GM10847 (cell line): ENCODE results near the gene RASA3.

ENCODE experiments used
- POLR2A ChIP-seq: IDR thresholded peaks from 2 replicates; pipeline ENCODE4 v1.6.1; 2011; ENCODE audit not compliant: insufficient read length; ENCODE audit errors: extremely low read depth

RASA3 gene

DNA sequence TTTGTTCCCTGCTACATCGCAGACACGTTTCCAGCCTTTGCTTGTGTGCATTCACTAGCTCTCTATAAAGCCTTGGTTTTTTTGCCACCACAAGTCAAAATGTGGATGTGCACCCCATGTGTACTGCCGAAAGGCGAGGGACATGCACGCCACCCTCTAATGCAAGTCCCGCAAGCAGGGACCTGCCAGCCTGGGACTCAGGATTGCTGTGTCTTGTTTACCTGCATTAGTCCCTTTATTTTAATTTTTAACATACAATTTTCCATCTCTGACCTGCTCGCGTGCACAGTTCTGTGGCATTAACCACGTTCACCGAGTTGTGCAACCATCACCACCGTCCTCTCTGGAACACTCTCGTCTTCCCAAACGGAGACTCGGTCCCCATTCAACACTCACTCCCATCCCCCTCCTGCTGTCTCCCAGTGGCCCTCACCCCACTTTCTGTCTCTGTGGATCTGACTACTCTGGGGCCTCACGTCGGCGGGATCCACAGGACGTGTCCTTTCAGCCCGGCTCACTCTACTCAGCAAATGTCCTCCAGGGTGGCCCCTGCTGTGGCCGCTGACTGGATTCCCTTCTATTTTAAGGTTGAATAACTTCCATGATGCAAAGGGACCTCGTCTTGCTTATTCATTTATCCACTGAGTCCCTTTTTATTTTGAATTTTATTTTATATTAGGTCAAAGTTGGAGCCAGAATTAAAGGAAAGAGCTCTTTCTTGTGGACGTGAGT lies 58.4 kb downstream of the RASA3 start:
- no peak for TF ChIP-seq POLR2A

DNA sequence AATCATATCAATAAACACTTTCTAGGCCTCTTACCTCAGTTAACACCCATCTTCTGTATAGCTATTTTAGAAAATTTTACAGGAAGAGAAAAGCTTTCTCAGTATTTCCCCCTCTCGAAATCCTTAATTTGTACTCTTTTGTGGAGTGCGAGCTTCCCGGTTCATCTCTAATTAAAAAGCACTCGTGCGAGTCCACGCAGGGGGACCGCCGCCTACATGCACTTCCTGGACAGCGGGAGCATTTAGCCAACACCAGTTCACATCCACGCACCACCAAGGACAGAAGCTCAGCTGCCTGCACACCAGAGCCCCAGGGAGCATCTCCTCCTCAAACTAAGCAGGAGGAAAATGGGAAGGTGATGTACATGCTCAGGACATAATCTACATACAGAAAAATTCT lies 60.0 kb downstream of the RASA3 start:
- no peak for TF ChIP-seq POLR2A

DNA sequence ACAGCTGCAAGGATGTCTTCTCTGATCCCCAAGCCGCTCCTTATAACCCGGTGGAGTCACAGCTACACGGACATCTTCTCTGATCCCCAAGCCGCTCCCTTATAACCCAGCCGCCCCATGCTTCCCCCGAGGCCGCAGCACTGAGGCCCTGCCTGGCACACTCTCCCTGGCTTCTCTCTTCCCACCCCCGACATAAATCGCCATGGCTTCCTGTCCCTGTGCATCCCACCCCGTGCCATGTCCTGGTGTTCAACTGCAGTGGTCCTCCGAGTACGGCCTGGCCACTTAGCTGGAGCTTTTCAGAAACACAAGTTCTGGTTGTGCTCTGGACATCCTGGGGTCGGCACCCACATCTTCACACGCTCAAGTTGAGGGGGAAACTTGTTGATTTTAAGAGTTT lies 60.4 kb downstream of the RASA3 start:
- no peak for TF ChIP-seq POLR2A

DNA sequence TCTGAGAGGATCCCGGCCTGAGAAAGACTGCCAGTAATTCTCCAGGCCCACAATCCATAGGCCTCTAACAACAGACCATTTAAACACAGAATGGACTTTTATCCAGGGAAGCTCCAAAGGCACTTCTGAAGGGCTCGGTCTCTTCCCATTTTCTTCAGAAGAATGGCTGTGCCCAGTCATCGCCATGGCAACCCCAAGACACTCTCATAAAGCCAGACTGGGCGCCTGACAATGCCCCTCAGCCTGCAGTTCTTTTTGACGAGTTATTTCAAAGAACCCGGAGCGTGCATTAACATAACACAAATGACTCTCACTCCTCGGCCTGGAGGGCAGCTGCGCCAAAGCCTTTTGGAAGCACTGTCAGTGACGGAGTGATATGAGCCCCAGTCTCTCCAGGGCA lies 61.0 kb downstream of the RASA3 start:
- no peak for TF ChIP-seq POLR2A

DNA sequence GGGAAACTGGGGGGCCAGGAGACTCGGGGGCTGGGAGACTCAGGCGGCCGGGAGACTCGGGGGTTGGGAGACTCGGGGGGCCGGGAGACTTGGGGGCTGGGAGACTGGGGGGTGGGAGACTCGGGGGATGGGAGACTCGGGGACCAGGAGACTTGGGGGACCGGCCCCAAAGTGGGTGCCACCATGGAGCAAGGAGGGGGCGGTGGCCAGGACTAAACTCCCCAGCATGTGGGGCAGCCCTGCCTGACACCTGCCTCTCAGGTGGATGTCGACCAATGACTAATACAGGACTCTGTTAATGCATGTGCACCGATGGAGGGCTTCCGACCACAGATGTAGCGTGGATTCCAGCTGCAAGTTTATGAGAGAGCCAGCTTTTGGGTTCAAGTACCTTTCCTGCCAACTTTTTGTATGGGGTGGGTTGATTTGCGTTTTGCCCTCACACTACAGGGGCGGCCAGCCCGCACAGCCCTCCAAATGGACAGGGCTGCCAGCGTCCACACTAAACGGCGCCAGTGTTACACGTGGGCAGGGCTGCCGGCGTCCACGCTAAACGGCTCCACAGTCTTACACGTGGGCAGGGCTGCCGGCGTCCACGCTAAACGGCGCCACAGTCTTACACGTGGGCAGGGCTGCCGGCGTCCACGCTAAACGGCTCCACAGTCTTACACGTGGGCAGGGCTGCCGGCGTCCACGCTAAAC lies 62.2 kb downstream of the RASA3 start:
- no peak for TF ChIP-seq POLR2A

DNA sequence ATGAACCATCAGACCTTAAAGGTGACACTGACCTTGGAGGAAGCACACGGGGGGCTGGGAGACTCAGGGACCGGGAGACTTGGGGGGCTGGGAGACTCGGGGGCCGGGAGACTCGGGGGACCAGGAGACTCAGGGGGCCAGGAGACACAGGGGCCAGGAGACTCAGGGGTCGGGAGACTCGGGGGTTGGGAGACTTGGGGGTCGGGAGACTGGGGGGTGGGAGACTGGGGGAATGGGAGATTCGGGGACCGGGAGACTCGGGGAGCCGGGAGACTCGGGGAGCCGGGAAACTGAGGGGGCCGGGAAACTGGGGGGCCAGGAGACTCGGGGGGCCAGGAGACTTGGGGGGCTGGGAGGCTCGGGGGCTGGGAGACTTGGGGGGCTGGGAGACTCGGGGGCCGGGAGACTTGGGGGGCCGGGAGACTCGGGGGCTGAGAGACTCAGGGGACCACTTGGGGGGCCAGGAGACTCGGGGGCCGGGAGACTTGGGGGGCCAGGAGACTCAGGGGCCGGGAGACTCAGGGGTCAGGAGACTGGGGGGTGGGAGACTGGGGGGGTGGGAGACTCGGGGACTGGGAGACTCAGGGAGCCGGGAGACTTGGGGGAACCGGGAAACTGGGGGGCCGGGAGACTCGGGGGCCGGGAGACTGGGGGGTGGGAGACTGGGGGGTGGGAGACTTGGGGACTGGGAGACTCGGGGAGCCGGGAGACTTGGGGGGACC lies 62.9 kb downstream of the RASA3 start:
- no peak for TF ChIP-seq POLR2A

DNA sequence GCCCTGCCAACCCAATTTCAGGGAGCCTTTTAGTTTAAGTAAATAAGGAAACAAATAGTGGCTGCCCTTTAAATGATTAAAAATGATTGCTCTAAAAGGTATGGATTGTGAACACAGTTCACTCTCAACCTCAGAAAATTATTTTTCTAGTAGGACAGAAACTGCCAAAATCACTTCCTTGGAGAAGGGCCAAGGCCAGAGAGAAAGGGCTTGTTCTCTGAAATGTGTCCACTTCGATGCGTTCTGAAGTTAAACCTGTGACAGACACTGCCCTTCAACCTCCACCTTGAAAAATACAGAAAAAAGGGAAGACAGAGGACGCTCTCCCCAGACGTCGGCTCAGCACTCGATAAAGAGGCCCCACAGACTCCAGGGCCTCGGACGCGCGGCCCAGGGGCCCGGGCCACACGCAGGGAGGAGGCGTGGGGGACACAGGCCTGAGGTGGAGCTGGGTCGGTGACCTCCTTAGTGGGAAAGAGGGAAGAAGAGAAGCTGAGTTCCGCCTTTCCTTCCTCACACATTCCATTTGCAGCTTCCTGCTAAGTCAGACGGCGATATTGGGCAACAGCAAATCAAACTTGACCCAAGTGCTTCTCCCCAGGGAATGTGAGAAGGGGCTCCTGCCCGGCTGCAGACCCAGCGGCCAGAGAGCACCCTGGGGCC lies 63.6 kb downstream of the RASA3 start:
- no peak for TF ChIP-seq POLR2A

DNA sequence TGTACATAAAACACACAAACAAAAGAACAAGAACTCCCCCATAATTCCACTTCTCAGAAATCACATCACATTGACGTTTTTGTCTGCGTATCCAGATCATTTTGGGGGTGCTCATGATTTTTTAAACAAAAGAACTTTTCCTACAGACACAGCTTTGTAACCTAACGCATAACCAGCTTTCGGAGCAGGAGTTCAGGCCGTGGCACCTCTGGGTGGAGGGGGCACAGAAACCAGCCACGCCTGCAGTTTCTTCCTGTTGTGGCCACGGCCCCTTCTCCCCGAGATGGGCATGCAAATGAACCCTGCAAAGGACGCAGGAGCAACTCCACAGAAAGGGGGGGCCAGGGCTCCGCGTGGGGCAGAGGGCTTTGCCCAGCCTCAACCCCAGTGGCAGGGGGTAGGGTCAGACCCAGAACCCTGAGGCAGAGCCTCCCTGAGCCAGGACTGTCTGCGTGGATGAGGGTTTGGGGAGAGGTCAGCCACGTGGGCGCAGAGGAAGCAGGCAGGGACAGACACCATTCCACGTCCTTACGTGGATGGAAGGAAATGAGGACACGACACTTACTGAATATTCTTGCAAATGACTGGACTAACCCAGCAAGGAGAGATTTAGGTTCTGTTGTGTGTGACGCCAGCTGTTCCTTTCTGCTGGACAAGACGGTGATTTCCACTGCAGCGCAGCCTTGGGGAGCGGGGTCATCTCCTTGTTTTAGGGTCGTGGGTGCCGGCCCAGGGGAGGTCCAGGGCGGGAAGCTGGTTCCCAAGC lies 64.4 kb downstream of the RASA3 start:
- no peak for TF ChIP-seq POLR2A

DNA sequence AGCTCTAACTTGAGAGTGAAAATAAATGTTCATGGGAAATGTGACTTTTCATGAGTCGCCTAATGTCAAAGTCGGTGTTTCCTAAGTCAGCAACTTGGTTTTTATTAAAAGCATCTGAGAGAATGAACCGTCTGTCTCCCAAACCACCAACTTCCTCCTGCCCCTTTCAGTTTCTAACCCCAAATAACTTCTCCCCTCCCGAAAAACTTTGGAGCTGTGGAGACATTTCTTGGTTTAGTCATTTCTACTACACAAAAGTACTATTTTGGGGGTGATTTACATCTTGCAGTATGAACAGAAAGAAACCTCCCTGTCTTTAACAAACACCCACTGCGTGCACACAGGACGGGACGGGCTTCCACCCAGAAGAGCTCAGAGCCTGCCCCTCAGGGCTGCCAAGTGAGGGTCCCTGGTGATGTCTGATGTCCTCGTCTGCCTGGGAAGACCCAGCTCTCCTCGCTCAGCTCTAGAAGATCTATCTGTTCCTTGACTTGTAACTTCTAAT lies 65.0 kb downstream of the RASA3 start:
- no peak for TF ChIP-seq POLR2A

DNA sequence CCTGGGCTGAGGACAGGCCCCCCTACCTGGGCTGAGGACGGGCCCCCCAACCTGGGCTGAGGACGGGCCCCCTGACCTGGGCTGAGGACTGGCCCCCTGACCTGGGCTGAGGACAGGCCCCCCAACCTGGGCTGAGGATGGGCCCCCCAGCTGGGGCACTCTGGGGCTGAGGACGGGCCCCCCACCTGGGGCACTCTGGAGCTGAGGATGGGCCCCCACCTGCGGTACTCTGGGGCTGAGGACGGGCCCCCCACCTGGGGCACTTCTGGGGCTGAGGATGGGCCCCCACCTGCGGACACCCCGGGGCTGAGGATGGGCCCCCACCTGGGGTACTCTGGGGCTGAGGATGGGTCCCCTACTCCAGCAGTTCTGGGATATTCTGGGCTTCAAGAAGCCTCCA lies 65.5 kb downstream of the RASA3 start:
- TF ChIP-seq POLR2A, result no peak

DNA sequence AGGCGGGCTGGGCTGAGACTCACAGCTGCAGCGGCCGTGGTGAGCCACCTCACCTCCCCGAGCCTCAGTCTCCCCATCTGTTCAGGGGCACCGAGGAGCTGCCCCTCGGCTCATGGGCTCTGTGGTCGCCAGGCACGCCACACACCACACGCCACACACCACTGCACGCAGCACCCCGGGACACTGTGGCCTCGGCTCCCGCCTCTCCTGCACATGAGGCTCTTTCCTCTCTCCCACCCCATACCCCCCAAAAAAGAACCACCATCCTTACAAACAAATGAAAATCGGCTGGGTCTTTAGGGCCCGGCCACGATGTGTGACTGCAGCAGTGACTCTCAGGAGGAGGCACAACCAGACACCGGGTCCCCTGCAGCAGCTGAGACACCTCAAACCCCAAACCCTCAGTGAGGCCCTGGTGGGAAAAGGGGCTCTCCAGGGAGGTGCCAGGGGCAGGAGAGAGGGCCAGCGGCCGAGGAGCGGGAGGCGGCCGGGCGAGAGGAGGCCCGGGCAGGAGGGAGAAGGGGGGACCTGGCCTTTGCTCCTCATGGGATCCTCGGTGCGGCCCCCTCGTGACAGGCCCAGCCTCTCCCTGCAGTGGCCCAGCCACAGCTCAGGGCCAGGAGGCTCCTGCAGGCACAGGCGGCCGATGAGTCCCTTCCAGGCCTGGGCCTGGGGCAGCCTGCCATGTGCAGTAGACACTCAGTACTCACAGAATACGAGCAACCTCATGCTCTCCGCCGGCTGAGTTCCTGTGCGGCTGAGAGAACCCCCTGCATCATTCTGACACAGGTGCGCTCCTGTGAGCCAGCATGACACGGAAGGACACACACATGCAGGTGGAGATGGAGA lies 66.3 kb downstream of the RASA3 start:
- TF ChIP-seq POLR2A, result no peak

DNA sequence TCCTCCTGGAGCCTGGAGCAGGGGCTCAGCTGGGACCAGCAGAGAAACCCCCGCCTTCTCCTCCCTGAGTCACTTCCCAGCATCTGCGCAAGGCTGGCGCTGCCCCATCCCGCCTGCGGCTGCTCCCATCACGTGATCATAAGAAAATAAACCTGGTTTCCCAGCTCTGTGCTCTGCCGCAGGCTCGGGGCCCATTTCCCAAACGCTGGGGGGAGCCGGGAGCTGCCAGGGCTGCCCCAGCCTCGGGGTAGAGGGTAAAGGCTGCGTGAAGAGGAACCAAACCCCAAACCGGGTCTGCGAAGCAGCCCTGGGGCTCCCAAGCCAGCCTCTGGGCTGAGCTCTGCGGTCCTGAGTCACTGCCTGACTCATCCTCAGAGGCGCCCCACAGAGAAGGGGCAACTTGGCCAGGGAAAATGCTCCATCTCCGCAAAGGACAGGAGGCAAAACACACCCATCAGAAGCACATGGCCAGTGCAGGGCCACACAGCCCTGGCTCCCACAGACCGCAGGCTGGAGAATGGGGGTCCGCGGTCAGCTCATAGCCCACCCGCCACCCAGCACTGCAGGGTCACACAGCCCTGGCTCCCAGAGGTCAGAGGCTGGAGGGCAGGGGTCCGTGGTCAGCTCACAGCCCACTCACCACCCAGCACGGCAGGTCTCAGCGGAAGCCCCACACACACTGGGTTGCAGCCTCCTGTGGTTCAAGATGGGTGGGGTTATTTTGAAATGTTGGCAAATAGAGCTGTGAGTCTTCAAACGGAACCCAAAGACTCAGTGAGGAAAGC lies 67.1 kb downstream of the RASA3 start:
- no peak for TF ChIP-seq POLR2A
